Glomerular visceral epithelial cell (primary cell): ENCODE data around the gene GALNT5.
"Not testable (repeated sequence)": the region's sequence is repeated elsewhere in the genome, so short reads cannot be mapped to it uniquely, and the experiment has no call there.

Experiments
- DNase-seq: peaks from one replicate; pipeline ENCODE4 v3.0.0-alpha.2; 2016; ENCODE audit errors: extremely low spot score

GALNT5 gene

DNA sequence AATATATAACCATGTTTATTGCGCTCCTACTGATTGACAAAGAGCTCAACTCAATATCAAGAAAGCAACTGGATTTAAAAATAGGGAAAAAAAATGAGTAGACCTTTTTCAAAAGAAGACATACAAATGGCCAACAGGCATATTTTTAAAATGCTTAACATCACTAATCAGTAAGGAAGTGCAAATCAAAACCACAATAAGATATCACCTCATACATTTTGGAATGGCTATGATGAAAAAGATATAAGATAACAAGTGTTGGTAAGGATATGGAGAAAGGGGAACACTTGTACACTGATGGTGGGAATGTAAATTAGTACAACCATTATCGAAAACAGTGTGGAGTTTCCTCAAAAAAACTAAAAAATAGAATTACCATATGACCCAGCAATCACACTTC, 5.6 kb upstream of the GALNT5 start:
- no peak for DNase-seq

- DNase-seq, result no peak
Observed at GRCh38 chr2:157252529-157252928, 5.0 kb upstream of the GALNT5 start.

DNA sequence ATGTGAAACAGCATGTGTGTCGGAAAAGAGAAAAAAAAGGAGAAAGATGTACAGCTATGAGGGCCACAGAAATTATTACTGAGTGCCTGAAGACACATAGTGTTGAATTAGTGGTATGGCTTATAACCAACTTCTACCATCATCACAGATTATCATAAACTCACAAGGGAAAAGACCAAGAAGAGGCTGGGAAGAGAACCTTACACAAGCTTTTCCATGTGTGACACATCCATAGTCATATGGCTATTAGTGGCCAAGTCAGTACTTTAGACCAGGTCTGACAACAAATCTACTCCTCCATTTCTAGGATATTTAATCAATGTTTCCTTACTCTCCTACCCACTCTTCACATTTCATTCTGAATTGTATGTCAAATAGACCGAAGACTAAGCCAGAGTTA, 3.5 kb upstream of the GALNT5 start:
- DNase-seq, result no peak

- no peak for DNase-seq
Observed at GRCh38 chr2:157255746-157256145, 1.8 kb upstream of the GALNT5 start.

- DNase-seq, result no peak
Observed at GRCh38 chr2:157256626-157257025, 879 bp upstream of the GALNT5 start.

GRCh38 chr2:157258520-157259326, 1.2 kb downstream of the GALNT5 start:
- DNase-seq, result no peak

DNA sequence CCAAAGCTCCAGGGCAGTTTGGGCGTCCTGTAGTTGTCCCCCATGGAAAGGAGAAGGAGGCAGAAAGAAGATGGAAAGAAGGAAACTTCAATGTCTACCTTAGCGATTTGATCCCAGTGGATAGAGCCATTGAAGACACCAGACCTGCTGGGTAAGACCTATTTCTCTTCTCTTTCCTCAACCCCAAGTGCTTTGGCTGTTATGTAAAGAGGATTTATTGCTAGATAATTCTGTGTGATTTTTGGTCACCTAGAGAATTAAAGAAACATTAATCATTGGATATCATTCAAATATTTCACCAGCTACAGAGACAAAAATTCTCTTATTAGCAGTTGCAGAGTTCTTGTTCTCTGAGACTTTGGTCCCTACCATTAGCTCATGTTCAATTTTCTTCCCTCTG, 1.9 kb downstream of the GALNT5 start:
- DNase-seq, result no peak

DNA sequence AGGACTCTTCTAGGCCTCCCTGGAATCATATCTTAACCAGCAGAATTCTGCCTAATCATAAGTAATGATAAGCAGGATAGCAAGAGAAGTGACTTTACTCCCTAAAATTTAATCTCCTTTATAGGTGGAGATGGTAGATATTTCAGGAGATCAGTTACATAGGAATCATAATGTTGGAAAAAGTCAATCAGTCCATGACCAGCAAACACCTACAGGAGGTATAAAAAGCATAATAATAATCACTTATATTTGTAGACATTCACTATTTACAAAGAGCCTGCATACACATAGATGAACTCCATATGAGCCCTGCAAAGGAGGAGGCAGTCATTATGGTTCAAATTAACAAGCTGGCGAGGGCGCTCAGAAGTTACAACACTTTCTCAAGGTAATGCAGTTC, 2.5 kb downstream of the GALNT5 start:
- no peak for DNase-seq

GRCh38 chr2:157260533-157261198, 3.2 kb downstream of the GALNT5 start:
- no peak for DNase-seq

DNA sequence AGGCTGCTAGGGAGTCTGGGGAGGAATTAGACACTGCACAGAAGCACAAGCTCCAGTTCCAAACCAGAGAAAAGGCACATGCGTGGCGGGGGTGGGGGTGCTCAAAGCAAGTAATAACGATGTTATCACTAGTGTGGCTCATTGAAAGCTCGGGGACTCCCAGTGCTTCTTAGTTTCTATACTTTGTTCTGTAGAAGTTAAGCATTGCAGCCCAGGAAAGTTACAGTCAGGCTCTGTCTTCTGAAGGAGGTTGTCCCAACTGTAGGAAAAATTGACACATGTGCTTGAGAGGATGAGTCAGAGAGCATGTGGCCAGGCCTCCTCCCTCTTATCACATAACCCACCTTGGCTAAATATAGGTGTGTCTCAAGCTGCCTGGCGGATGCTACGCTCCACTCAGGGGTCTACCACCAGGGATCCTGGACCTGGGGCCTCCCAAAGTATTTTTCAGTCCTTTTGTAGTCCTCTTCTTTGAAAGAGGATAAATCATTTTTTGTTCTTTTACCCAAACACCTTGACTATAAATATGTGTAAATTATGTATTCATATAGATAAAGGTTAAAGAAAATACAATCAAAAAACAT, 3.8 kb downstream of the GALNT5 start:
- DNase-seq, result peak; percentile 42

- DNase-seq, result no peak
Observed at GRCh38 chr2:157262248-157262647, 4.7 kb downstream of the GALNT5 start.

GRCh38 chr2:157264099-157264498, 6.6 kb downstream of the GALNT5 start:
- no peak for DNase-seq

DNA sequence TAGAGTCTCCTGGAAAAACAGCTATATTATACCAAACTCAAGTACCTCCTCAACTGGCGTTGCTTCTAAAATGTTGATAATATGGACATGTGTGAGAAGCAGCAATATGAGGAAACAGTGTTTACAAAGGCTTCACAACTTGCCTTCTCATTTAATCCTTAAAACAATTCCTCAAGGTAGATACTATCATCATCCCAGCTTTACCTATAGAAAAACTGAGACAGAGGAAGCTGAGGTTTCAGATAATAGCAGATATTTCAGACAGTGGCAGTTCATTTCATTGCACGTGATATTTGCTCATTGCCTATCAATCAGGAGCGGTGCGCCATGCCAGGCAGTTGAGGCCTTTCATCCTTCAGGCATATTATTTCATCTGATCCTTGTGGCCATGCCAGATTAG, 8.3 kb downstream of the GALNT5 start:
- no peak for DNase-seq

DNA sequence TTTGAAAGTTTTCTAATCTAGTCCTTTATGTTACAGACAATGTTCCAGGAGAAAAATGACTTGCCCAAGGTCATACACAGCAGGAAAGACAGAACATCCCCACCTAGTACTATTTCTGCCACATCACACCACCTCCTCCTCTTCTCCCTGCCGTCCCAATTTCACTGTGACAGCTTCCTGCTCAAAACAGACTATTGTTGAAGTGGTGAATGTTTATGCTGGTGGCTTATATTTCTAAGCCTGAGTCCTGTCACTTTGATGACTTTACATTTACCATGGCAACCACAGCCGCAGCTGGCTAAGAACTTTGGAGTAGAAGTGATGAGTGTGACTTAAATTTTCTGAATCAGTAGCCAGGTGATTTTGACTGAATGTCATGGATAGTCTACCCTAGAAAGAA, 10.0 kb downstream of the GALNT5 start:
- DNase-seq, result no peak

DNA sequence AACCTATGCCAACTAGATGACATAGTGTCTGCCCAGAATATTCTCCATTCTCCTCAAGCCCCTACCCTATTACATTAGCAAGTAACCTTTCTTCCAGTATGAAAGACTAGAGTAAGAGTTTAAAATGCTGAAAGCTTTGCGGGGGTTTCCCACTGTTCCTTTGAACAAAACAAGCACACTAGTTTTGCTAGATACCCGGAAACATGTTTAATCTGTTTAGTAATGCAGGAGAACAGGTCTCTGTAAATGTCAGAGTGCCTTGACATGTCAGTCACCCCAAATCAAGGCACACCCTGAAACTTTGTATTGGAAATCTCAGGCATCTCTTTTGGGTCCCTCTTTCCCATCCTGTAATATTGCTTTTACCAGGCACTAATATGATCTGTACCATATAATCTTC, 11.6 kb downstream of the GALNT5 start:
- DNase-seq, result no peak

GRCh38 chr2:157269922-157270321, 12.4 kb downstream of the GALNT5 start:
- no peak for DNase-seq

GRCh38 chr2:157271590-157272203, 14.2 kb downstream of the GALNT5 start:
- no peak for DNase-seq

GRCh38 chr2:157279311-157279710, 21.8 kb downstream of the GALNT5 start:
- not testable (repeated sequence) for DNase-seq

DNA sequence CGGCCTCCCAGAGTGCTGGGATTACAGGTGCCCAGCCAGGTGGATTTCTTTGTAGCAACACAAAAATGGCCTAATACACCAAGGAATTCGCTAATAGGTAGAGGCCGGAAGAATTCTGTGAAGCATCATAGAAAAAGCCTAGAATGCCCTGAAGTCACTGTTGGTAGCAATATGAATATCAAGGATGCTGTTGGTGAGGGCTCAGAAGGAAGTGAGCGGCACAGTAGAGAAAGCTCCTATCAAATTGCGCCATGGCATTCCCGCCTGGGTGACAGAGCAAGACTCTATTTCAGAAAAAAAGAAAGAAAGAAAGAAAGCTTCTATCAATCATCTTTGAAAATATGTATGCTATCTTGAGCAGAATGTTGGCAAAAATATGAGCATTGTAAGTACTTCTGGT, 23.8 kb downstream of the GALNT5 start:
- no peak for DNase-seq

DNA sequence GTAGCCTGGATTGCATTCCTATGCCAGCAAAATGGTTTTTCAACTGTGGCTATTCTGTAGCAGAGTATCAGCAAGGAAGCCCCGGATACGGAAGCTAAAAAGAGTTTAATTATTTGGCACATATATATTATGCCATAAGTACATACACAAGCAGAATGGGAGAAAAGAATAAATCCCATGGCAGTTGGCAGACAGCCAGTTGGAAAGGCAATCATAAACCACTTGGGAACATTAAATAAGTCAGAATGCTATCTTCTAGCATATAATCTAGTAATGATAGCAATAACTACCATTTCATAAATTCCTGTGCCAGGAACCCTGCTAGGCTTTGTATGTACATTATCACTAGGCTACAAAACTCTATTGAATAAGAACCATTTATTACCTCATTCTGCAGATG, 26.0 kb downstream of the GALNT5 start:
- DNase-seq, result no peak

GRCh38 chr2:157287160-157287559, 29.7 kb downstream of the GALNT5 start:
- no peak for DNase-seq

GRCh38 chr2:157290525-157290924, 33.0 kb downstream of the GALNT5 start:
- DNase-seq, result no peak

DNA sequence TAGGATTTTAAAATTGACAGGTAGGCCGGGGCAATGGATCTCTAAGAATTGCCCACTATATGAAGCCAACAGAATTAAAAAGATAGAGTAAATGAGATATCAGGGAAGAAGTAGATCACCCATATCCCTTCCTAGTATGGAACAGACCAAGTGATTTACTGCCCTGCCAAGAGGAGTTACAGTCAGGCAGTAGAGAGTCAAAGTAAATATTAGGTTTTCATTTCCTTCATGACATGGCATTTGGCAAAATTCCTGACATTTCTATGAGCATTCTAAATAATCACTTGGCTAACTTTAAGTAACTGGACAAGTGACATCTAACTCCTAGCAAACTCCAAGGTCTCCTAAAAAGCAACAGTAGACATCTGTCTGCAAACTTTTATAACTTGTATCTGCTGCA, 33.5 kb downstream of the GALNT5 start:
- DNase-seq, result no peak
